ENCODE measurements around the gene SGO2. TPM values are rescaled to one million over a fixed set of nuclear protein-coding genes. Genes with fewer than 3 reads are reported as not detected.
"Not testable (repeated sequence)": the region's sequence is repeated elsewhere in the genome, so short reads cannot be mapped to it uniquely, and the experiment has no call there.

The SGO2 gene
- total and polyA plus RNA-seq, 10 of the 15 experiments (the other 5 are each of a cell fraction or from before 2014, with no cell fraction given), result 15.8 to 55.2 (median 24.3) TPM

GRCh38 chr2:200540793-200541192 is 14.8 kb downstream of the SGO2 start:
- CTCF ChIA-PET, result no interaction called here
- no peak for FAIRE-seq
- Histone ChIP-seq H3K27ac (ENCODE audit: control insufficient read depth, insufficient read depth) (no peak overlapping the region), H4K20me1 (ENCODE audit: control insufficient read depth, insufficient read depth) (no peaks in the 10 kb centered on the region), H3K4me2 (ENCODE audit: control insufficient read depth, insufficient read depth) (no peak overlapping the region), H3K9me3 (replicated peaks; ENCODE audit: control insufficient read depth, insufficient read depth, low read length) (peaks cover 2% of the 10 kb centered on the region; the same call in 1 of the 3 replicates), H3K36me3 (ENCODE audit: control insufficient read depth in 2 of 2, insufficient read depth in 2 of 2, low read length in 1 of 2) (peaks cover 4 to 8% of the 10 kb centered on the region in 2 experiments; a peak in 3 of 4 replicates), H3K27me3 (replicated peaks in 1 of 2; ENCODE audit: control insufficient read depth in 2 of 2, insufficient read depth in 2 of 2, low read length in 1 of 2) (no peaks in the 10 kb centered on the region), H3K4me1 (ENCODE audit: control insufficient read depth, insufficient read depth, low read length) (no peaks in the 10 kb centered on the region), H3K4me3 (no peak overlapping the region), H3K79me2 (ENCODE audit: control insufficient read depth, insufficient read depth, low read length) (no peaks in the 10 kb centered on the region), H3K9ac (ENCODE audit: control insufficient read depth, insufficient read depth, low read length) (no peak overlapping the region), H2AFZ (ENCODE audit: control insufficient read depth, low read depth, low read length) (no peak overlapping the region)
- TF ChIP-seq HDAC2 (IDR thresholded peaks at IDR 0.05) (no peak), CTCF (IDR thresholded peaks at IDR 0.05 in 2 of 3, conservative IDR thresholded peaks at IDR 0.05 in 1 of 3; ENCODE audit: control insufficient read depth in 2 of 3, extremely low read depth in 1 of 3, insufficient read depth in 1 of 3, low read depth in 3 of 3, low read length in 3 of 3) (no peak), MTA3 (IDR thresholded peaks at IDR 0.05; ENCODE audit: borderline replicate concordance, low read length) (no peak), IRF3 (IDR thresholded peaks at IDR 0.05) (no peak), POLR2AphosphoS2 (IDR thresholded peaks at IDR 0.05; ENCODE audit: low read depth, low read length) (no peak), USF2 (IDR thresholded peaks at IDR 0.05; ENCODE audit: borderline replicate concordance, low read depth, low read length) (no peak), NR2C1 (IDR thresholded peaks at IDR 0.05) (no peak), RAD21 (IDR thresholded peaks at IDR 0.05; ENCODE audit: insufficient read depth, low read depth, low read length) (no peak), ZNF687 (IDR thresholded peaks at IDR 0.05) (no peak)
- in situ Hi-C loops (cut with MboI) (no loop called here), intact Hi-C loops (cut with micrococcal nuclease; ENCODE audit: unreplicated experiment) (no loop called here)
- POLR2A ChIA-PET, result no interaction called here
- RAD21 ChIA-PET (ENCODE audit: unreplicated experiment), result no interaction called here
- DNase-seq (ENCODE audit: low read depth, low spot score), result no peak
- no peak for ATAC-seq
- SMC1A ChIA-PET (ENCODE audit: uncharacterized antibody, unreplicated experiment), result no interaction called here
- BruUV-seq (replicated peaks), result no TSS peak

GRCh38 chr2:200566596-200566995 is 40.6 kb downstream of the SGO2 start:
- H3K4me3 ChIP-seq; DNase-seq (ENCODE audit: low read depth, low spot score); H3K9me3 ChIP-seq (replicated peaks; ENCODE audit: control insufficient read depth, insufficient read depth, low read length); intact Hi-C loops (cut with micrococcal nuclease; ENCODE audit: unreplicated experiment); ATAC-seq; BruUV-seq (replicated peaks); H3K36me3 ChIP-seq (ENCODE audit: control insufficient read depth in 2 of 2, insufficient read depth in 2 of 2, low read length in 1 of 2); H4K20me1 ChIP-seq (ENCODE audit: control insufficient read depth, insufficient read depth); H2AFZ ChIP-seq (ENCODE audit: control insufficient read depth, low read depth, low read length); H3K4me2 ChIP-seq (ENCODE audit: control insufficient read depth, insufficient read depth); H3K9ac ChIP-seq (ENCODE audit: control insufficient read depth, insufficient read depth, low read length); in situ Hi-C loops (cut with MboI); FAIRE-seq; POLR2A ChIA-PET; H3K79me2 ChIP-seq (ENCODE audit: control insufficient read depth, insufficient read depth, low read length); H3K4me1 ChIP-seq (ENCODE audit: control insufficient read depth, insufficient read depth, low read length); RAD21 ChIA-PET (ENCODE audit: unreplicated experiment); H3K27me3 ChIP-seq (replicated peaks in 1 of 2; ENCODE audit: control insufficient read depth in 2 of 2, insufficient read depth in 2 of 2, low read length in 1 of 2); H3K27ac ChIP-seq (ENCODE audit: control insufficient read depth, insufficient read depth): not testable (repeated sequence)
- SMC1A ChIA-PET (ENCODE audit: uncharacterized antibody, unreplicated experiment), result interaction anchor here (1.3 kb wide), 1 partner anchor 9 kb away, joined by 4 read pairs; no protein-coding TSS in a partner anchor
- 98% methylated on average over 12 of the region's 12 CpGs for WGBS (ENCODE audit: insufficient coverage, insufficient replicate concordance, low lambda C conversion rate, missing lambda C conversion rate)
- CTCF ChIA-PET, result interaction anchor here (2.2 kb wide), 1 partner anchor 10 kb away, joined by 7 read pairs; no protein-coding TSS in a partner anchor

Data from GM12878 (cell line).